HepG2 (cell line): Measurements from ENCODE around the gene ZNF428. TPM values are rescaled to one million over a fixed set of nuclear protein-coding genes. Genes with fewer than 3 reads are reported as not detected.

ENCODE experiments used
- ATAC-seq: fragments of 200-7000 bp; cut with Tn5 transposase; 3 replicates; pipeline ENCODE4 v1.9.1; 2020; ENCODE audit warnings: mild to moderate bottlenecking, moderate library complexity
- BruUV-seq: library from RNA; stranded (reverse); fragments of 400-500 nt; replicated peaks from 2 replicates; lab custom pipeline; 2021; lab: Mats Ljungman, UMichigan
- CTCF ChIA-PET: fragments of 300-600 bp; formaldehyde crosslinking; extraction: SDS; loops from one replicate; lab custom pipeline; 2021; ENCODE audit warnings: low total read pairs, inconsistent platforms, low intra/inter-chr PET ratio; lab: Yijun Ruan, JAX
- POLR2A ChIA-PET: fragments of 350-600 bp; sonication (Branson Sonifier 250); formaldehyde crosslinking; loops from one replicate; lab custom pipeline; 2020; ENCODE audit warnings: antibody characterized with exemption, inconsistent platforms; lab: Yijun Ruan, JAX
- DNase-seq: peaks from one replicate; pipeline ENCODE4 v3.0.0-alpha.2; 2015; ENCODE audit warnings: low spot score
- FAIRE-seq: peaks from 3 replicates; lab custom pipeline; 2011; peaks lifted over from hg19 to GRCh38; lab: Jason Lieb, UNC
- H2AFZ ChIP-seq: one replicate; pipeline ENCODE4 v1.6.1; 2011; ENCODE audit warnings: low read length, inconsistent platforms
- H3K27ac ChIP-seq: fragments of 300-600 bp; 3 replicates; pipeline ENCODE4 v1.8.0; 2011; ENCODE audit warnings: mixed run types, mild to moderate bottlenecking, mixed read lengths, low read length, inconsistent platforms; ENCODE audit not compliant: insufficient read depth; ENCODE audit errors: extremely low read length
- H3K27me3 ChIP-seq, 2 experiments: fragments of 200-600 bp in 1 of 2; 2 replicates in 1 of 2; 3 replicates in 1 of 2; pipeline versions ENCODE4 v1.6.0 to v1.8.0; 2011; ENCODE audit warnings: low read length in 2 of 2, mild to moderate bottlenecking in 2 of 2, moderate library complexity in 2 of 2, inconsistent platforms in 1 of 2; ENCODE audit not compliant: insufficient read depth in 2 of 2, control insufficient read depth in 1 of 2
- H3K36me3 ChIP-seq, 2 experiments: fragments of 200-600 bp in 1 of 2; replicated peaks in 1 of 2; 2 replicates in 1 of 2; 3 replicates in 1 of 2; pipeline versions ENCODE4 v1.5.1 to v1.8.0; 2011; ENCODE audit warnings: low read length in 2 of 2, inconsistent platforms in 1 of 2; ENCODE audit not compliant: insufficient read depth in 2 of 2, control insufficient read depth in 1 of 2
- H3K4me1 ChIP-seq: 2 replicates; pipeline ENCODE4 v1.5.1; 2012; ENCODE audit warnings: low read length, inconsistent platforms; ENCODE audit not compliant: insufficient read depth
- H3K4me2 ChIP-seq: 2 replicates; pipeline ENCODE4 v1.6.0; 2011; ENCODE audit warnings: low read depth, low read length, inconsistent platforms
- H3K4me3 ChIP-seq, 3 experiments: fragments of 200-600 bp in 1 of 3; sonication (generic), shearing (Covaris generic) in 1 of 3; replicated peaks in 1 of 3; 2 replicates each; pipeline ENCODE4 v1.5.1; 2011 to 2016; ENCODE audit warnings: low read length in 3 of 3, inconsistent platforms in 2 of 3, low read depth in 2 of 3, mild to moderate bottlenecking in 2 of 3, control low read depth in 1 of 3, mixed read lengths in 1 of 3; ENCODE audit not compliant: insufficient read depth in 1 of 3
- H3K79me2 ChIP-seq: one replicate; pipeline ENCODE4 v1.6.1; 2011; ENCODE audit warnings: low read length, inconsistent platforms; ENCODE audit not compliant: insufficient read depth
- H3K9ac ChIP-seq: 2 replicates; pipeline ENCODE4 v1.6.0; 2011; ENCODE audit warnings: mild to moderate bottlenecking, low read depth, low read length, inconsistent platforms; ENCODE audit not compliant: insufficient read depth
- H3K9me3 ChIP-seq: 2 replicates; pipeline ENCODE4 v1.5.1; 2012; ENCODE audit warnings: mild to moderate bottlenecking, low read length
- H4K20me1 ChIP-seq: 2 replicates; pipeline ENCODE4 v1.6.0; 2011; ENCODE audit warnings: inconsistent platforms, mild to moderate bottlenecking, low read length, moderate library complexity; ENCODE audit not compliant: insufficient read depth
- CBX2 ChIP-seq, 2 experiments: fragments of 200-600 bp in 1 of 2; sonication (generic); formaldehyde crosslinking in 1 of 2; IDR thresholded peaks; 2 replicates each; pipeline versions ENCODE4 v1.7.0 to v1.8.1; 2018 to 2022; ENCODE audit warnings: low read depth in 2 of 2, low read length in 1 of 2, mild to moderate bottlenecking in 1 of 2, missing genetic modification reagents in 1 of 2
- HOXA5 ChIP-seq: sonication (generic); formaldehyde crosslinking; IDR thresholded peaks from 2 replicates; pipeline ENCODE4 v1.4.0; 2020; ENCODE audit warnings: missing genetic modification reagents
- HOXA7 ChIP-seq: sonication (generic); formaldehyde crosslinking; IDR thresholded peaks from 2 replicates; pipeline ENCODE4 v1.8.1; 2022; ENCODE audit warnings: mild to moderate bottlenecking, missing genetic modification reagents, moderate library complexity
- NKX3-1 ChIP-seq: sonication (generic); formaldehyde crosslinking; IDR thresholded peaks from 2 replicates; pipeline ENCODE4 v1.5.0; 2020; ENCODE audit warnings: missing genetic modification reagents
- POLR2AphosphoS2 ChIP-seq: IDR thresholded peaks from 2 replicates; pipeline ENCODE4 v1.6.1; 2011; ENCODE audit warnings: low read depth, low read length, improper control_type of control experiment
- TAF1 ChIP-seq: sonication (generic); formaldehyde crosslinking; IDR thresholded peaks from 2 replicates; pipeline ENCODE4 v1.4.0; 2020; ENCODE audit warnings: missing genetic modification reagents
- TBP ChIP-seq: sonication (generic); formaldehyde crosslinking; IDR thresholded peaks from 2 replicates; pipeline ENCODE4 v1.5.0; 2020; ENCODE audit warnings: missing genetic modification reagents
- TOPORS ChIP-seq: sonication (generic); formaldehyde crosslinking; IDR thresholded peaks from 2 replicates; pipeline ENCODE4 v1.8.0; 2023; ENCODE audit warnings: mild to moderate bottlenecking, missing genetic modification reagents
- ZNF142 ChIP-seq: sonication (generic); formaldehyde crosslinking; IDR thresholded peaks from 2 replicates; pipeline ENCODE4 v1.4.0; 2020; ENCODE audit warnings: missing genetic modification reagents
- WGBS: methylation state at CpG from one replicate; pipeline ENCODE4 v1.1.6; 2017; ENCODE audit warnings: low lambda C conversion rate; 5-methylcytosine and 5-hydroxymethylcytosine counted together
- in situ Hi-C: cut with HindIII; loops from 2 replicates; pipeline ENCODE4 v1.10.0; 2017; ENCODE audit warnings: low pct_unique_long_range_greater_than_20kb; ENCODE audit not compliant: extremely low pct_ligation_motif_present
- intact Hi-C: fragments of 100-400 bp; cut with micrococcal nuclease; formaldehyde crosslinking; loops from one replicate; pipeline ENCODE4 v1.10.0; 2022; ENCODE audit not compliant: unreplicated experiment
- polyA plus RNA-seq, 8 experiments: library from polyadenylated mRNA; depleted of rRNA in 3 of 8; stranded (reverse) in 7 of 8; unstranded in 1 of 8; fragments of >200 nt; fragmentation: Illumina TruSeq in 4 of 8; extraction: Trizol in 4 of 8; gene quantifications; 2 replicates each; pipeline versions ENCODE4 v1.2.1 to v1.2.3, GENCODE V29; 2011 to 2016; ENCODE audit warnings: low read depth in 4 of 8, missing spikeins in 1 of 8, mixed read lengths in 1 of 8; ENCODE audit not compliant: insufficient read depth in 1 of 8
- total RNA-seq, 5 experiments: library from RNA; depleted of rRNA; stranded (reverse); fragments of >200 nt; fragmentation: Illumina TruSeq; extraction: Trizol; gene quantifications; 2 replicates each; pipeline ENCODE4 v1.2.3, GENCODE V29; 2016; ENCODE audit warnings: low read depth in 1 of 5

ZNF428 gene
- total and polyA plus RNA-seq, 2 of the 13 experiments (the other 11 are each of a cell fraction or from before 2014, with no cell fraction given), result 10.4 to 26.9 TPM

GRCh38 chr19:43569657-43570056, 49.8 kb downstream of the ZNF428 start:
- H3K4me3 ChIP-seq, result no peak overlapping the region
- H3K36me3 ChIP-seq, result peaks cover 1 to 4% of the 10 kb centered on the region in 2 experiments; a peak in 2 of 5 replicates
- no peak overlapping the region for H3K27ac ChIP-seq
- no peaks in the 10 kb centered on the region; a peak in 1 of 5 replicates for H3K27me3 ChIP-seq
- WGBS, result 97% methylated on average over 5 of the region's 5 CpGs
- POLR2A ChIA-PET, result no interaction called here
- H3K4me1 ChIP-seq, result peaks cover 9% of the 10 kb centered on the region; the same call in 1 of the 2 replicates
- TF ChIP-seq HOXA7 (CRISPR knock-in tag), result no peak
- no peak for TF ChIP-seq HOXA5 (CRISPR knock-in tag)
- no peak for TF ChIP-seq POLR2AphosphoS2
- TF ChIP-seq TBP, result no peak
- no peak for TF ChIP-seq TAF1
- TF ChIP-seq NKX3-1 (CRISPR knock-in tag), result no peak
- TF ChIP-seq ZNF142, result no peak
- no peak for TF ChIP-seq CBX2 (IDR thresholded peaks at IDR 0.05; ENCODE audit: low read depth, low read length)
- TF ChIP-seq CBX2 (CRISPR knock-in tag; IDR thresholded peaks at IDR 0.05; ENCODE audit: low read depth), result no peak
- TF ChIP-seq TOPORS (CRISPR knock-in tag), result no peak
- no peak for FAIRE-seq
- intact Hi-C loops (no loop called here), in situ Hi-C loops (no loop called here)
- DNase-seq, result no peak
- H3K4me2 ChIP-seq, result no peak overlapping the region
- H3K79me2 ChIP-seq, result peaks cover 3% of the 10 kb centered on the region
- BruUV-seq, result no TSS peak
- no peaks in the 10 kb centered on the region for H3K9me3 ChIP-seq
- CTCF ChIA-PET, result no interaction called here
- ATAC-seq, result no peak
- H4K20me1 ChIP-seq, result no peaks in the 10 kb centered on the region
- H3K9ac ChIP-seq, result no peak overlapping the region
- no peak overlapping the region for H2AFZ ChIP-seq
